Right cardiac atrium (tissue), 5 donors: ENCODE data around the gene SYT17. TPM values are rescaled to one million over a fixed set of nuclear protein-coding genes. Genes with fewer than 3 reads are reported as not detected.
"Not testable (repeated sequence)": the region's sequence is repeated elsewhere in the genome, so short reads cannot be mapped to it uniquely, and the experiment has no call there.

Experiments used
- ATAC-seq, 2 donors: fragments of 200-7000 bp; cut with Tn5 transposase; one replicate each; pipeline versions ENCODE4 v1.8.0 to v1.9.1; 2020; ENCODE audit warnings: moderate library complexity in 2 of 2, mild to moderate bottlenecking in 1 of 2
- DNase-seq, 3 donors: peaks; one replicate each; pipeline ENCODE4 v3.0.0-alpha.2; 2020
- H3K27ac ChIP-seq: one replicate; pipeline ENCODE4 v1.5.1; 2013; ENCODE audit warnings: mild to moderate bottlenecking, low read length, control low read depth, moderate library complexity
- H3K27me3 ChIP-seq: one replicate; pipeline ENCODE4 v1.6.1; 2013; ENCODE audit not compliant: control insufficient read depth, insufficient read depth
- H3K4me1 ChIP-seq: one replicate; pipeline ENCODE4 v1.6.1; 2013; ENCODE audit warnings: low read length; ENCODE audit not compliant: control insufficient read depth, insufficient read depth
- H3K4me3 ChIP-seq: one replicate; pipeline ENCODE4 v1.5.1; 2013; ENCODE audit warnings: low read length, control low read depth
- H3K9me3 ChIP-seq: one replicate; pipeline ENCODE4 v1.6.1; 2013; ENCODE audit warnings: low read length; ENCODE audit not compliant: control insufficient read depth
- WGBS: extraction: QIAGEN DNeasy Blood & Tissue Kit; methylation state at CpG from one replicate; pipeline ENCODE4 v1.1.7; 2013; 5-methylcytosine and 5-hydroxymethylcytosine counted together
- intact Hi-C, 4 donors: fragments of 100-400 bp; cut with DNase I; formaldehyde crosslinking; loops; one replicate each; pipeline versions ENCODE4 v1.11.0 to v1.14.0; 2022 to 2023
- polyA plus RNA-seq: library from polyadenylated mRNA; stranded (reverse); fragments of 200-250 nt; gene quantifications from one replicate; pipeline ENCODE4 v1.2.3, GENCODE V29; 2013
- total RNA-seq, 4 donors: library from RNA; stranded (reverse); fragmentation: NEBNext Ultra II Directional; extraction: Animal tissue kit (Norgen Biotek cat#: 25700); gene quantifications; one replicate each; pipeline ENCODE4 v1.2.1, GENCODE V29; 2021
- donor health status: healthy with polysubstance abuse.
- donor health status: DM: no; HTN: yes; CAD: no.
- donor health status: DM: no; HTN: no; CAD: no.
- donor health status: DM: no; HTN: yes; CAD: no; lungs with severe emphysema.
- donor health status: DM: yes; HTN: yes; CAD: no.

Gene SYT17
- total and polyA plus RNA-seq, 5 donors, result 0.68 to 1.3 (median 0.97) TPM

- no peaks in the 10 kb centered on the region for H3K4me1 ChIP-seq
- H3K27me3 ChIP-seq, result no peaks in the 10 kb centered on the region
- no peak overlapping the region for H3K4me3 ChIP-seq
- intact Hi-C loops, result loop anchor here in 2 of 4 donors (5.0 to 10.0 kb wide), 2 partner anchors 88 to 199 kb away; no protein-coding TSS in a partner anchor
- WGBS, result 72% methylated on average over 9 of the region's 9 CpGs
- no peak overlapping the region for H3K27ac ChIP-seq
- no peak for DNase-seq
- H3K9me3 ChIP-seq, result no peaks in the 10 kb centered on the region
- ATAC-seq, result peak in 1 of 2 donors; percentile 18
These were observed 7.6 kb downstream of the SYT17 start for GRCh38 chr16:19175492-19176262.

DNA sequence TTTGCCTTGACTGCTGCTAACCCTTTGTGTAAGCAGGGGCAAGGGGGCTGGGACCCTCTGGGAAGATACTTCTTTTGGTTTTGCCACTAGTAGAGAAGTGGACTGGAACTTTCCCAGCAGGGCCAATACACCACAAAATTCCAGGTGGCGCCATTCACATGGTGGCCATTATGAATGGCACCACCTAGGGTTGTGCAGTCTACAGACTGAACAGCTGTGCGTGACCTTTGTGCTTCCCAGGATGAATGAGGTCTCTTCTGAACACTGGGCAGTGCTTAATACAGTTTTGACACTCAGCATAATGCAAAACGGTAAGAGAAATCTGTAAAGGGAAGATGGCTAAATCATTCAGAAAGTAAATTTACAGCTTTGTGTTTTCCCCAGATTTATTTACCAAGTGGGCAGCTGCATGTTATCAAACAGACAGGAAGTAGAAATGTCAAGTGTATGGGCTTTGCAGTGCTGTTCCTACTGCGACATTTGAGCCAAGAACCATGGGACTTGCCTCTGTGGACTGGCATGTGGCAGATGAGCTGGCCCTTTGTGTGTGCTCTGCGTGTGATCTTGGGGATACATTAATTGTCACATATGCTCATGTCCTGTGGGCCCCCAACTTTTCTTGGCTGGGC lies 9.2 kb downstream of the SYT17 start:
- Histone ChIP-seq H3K27me3 (no peaks in the 10 kb centered on the region), H3K4me3 (no peak overlapping the region), H3K4me1 (no peaks in the 10 kb centered on the region), H3K9me3 (no peaks in the 10 kb centered on the region), H3K27ac (no peak overlapping the region)
- intact Hi-C loops, result loop anchor here in 2 of 4 donors (5.0 to 10.0 kb wide), 2 partner anchors 90 to 198 kb away; no protein-coding TSS in a partner anchor
- ATAC-seq (no peak), DNase-seq (no peak)
- WGBS, result 75% methylated on average over 5 of the region's 5 CpGs

DNA sequence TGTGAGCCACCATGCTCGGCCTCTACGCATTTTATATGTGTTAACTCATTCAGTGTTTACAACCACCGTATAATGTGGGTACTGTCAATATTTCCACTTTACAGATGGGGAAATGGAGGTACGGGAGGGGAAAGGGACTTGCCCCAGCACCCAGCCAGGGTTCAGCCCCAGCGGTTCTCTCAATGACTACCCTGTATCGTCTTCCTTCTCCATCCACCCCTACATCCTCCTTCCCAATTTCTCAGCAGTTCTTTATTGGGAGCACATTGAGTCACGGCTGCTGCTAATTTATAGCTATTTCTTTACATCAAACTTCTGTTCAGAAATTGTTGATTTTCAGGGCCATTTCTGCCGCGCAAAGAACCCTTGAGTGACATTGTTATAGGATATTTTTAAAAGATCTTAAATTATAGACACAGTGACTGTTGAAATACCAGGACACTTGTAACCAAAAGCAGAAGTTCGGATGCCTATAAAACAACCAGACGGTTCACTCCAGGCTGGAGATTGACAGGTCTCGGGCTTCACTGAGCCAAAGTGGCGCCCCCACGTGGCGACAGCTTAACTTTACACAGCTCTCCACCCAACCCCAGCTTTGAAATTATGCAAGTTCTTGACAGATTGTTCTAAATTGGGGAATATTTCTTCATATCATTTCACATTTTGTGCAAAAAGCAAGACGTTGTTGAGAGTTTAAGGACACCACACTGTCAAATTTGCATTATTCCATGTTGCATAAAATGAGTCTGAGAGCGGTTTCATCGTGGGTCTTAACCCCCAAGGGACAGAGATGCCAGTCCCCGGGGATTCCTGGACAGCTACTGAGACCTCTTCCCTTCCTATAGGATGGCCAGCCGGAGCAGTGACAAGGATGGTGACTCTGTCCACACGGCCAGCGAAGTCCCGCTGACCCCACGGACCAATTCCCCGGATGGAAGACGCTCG lies 11.8 kb downstream of the SYT17 start:
- no peak overlapping the region for H3K4me3 ChIP-seq
- no peaks in the 10 kb centered on the region for H3K4me1 ChIP-seq
- intact Hi-C loops, result loop anchor here in 2 of 4 donors (5.0 to 10.0 kb wide), 2 partner anchors 93 to 195 kb away; no protein-coding TSS in a partner anchor
- no peaks in the 10 kb centered on the region for H3K9me3 ChIP-seq
- no peak overlapping the region for H3K27ac ChIP-seq
- DNase-seq (peak; percentile 70 to 88 (median 85)), ATAC-seq (peak; percentile 73 to 80)
- no peaks in the 10 kb centered on the region for H3K27me3 ChIP-seq
- 66% methylated on average over 27 of the region's 27 CpGs for WGBS

DNA sequence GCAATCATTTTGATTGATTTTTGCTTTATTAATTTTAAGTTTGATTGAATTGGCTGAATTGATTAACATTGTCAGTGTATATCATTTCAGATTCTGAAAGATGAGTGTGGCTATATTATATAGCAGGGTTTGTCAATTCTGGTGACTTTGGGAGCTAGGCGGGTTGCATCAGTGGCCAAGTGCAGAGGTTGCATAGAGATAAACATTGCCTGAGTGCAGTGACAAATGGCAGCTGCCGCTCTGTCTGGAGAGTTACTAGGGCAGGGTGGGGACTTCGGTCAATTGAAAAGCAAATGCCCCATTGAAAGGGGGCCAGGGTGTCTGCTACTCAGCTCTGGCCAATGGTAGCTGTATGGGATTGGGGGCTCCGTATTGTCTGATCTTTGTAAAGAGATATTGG lies 12.7 kb downstream of the SYT17 start:
- 94% methylated on average over 4 of the region's 4 CpGs for whole genome bisulfite sequencing
- H3K27me3 ChIP-seq, result no peaks in the 10 kb centered on the region

DNA sequence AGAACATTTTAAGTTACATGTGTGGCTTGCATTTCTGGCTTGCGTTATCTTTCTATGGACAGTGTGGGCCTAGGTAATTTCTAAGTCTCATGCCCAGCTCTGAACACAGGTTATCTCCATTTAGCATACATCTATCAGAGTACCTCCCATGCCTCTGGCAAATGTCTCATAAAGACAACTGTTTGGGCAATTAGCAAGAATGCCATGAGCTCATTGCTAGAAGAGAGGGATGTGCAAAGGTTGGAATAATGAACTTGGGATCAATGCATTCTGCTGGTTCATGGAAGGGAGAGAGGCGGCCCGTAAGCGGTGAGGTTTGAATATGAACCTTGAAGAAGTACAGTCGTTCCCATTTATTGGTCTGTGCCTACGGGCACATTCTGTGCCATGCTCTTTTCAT lies 14.4 kb downstream of the SYT17 start:
- DNase-seq, result no peak
- no peaks in the 10 kb centered on the region for H3K27me3 ChIP-seq
- H3K27ac ChIP-seq, result no peak overlapping the region
- WGBS, result 95% methylated on average over 6 of the region's 6 CpGs
- H3K4me3 ChIP-seq, result no peak overlapping the region
- no peak for ATAC-seq
- H3K9me3 ChIP-seq, result no peaks in the 10 kb centered on the region
- H3K4me1 ChIP-seq, result no peaks in the 10 kb centered on the region
- intact Hi-C loops, result loop anchor here in 2 of 4 donors (2.0 to 5.0 kb wide), 2 partner anchors 95 to 98 kb away; no protein-coding TSS in a partner anchor

More for the DNA sequence above, 12.7 kb downstream of the SYT17 start:
- Histone ChIP-seq H3K4me1 (no peaks in the 10 kb centered on the region), H3K4me3 (no peak overlapping the region), H3K27ac (no peak overlapping the region), H3K9me3 (no peaks in the 10 kb centered on the region)
- intact Hi-C loops, result loop anchor here in 1 of 4 donors (5.0 kb wide), 1 partner anchor 93 kb away; no protein-coding TSS in a partner anchor
- DNase-seq, result no peak
- ATAC-seq, result no peak

GRCh38 chr16:19183187-19183586 lies 15.1 kb downstream of the SYT17 start:
- Histone ChIP-seq H3K4me1 (no peaks in the 10 kb centered on the region), H3K9me3 (no peaks in the 10 kb centered on the region), H3K4me3 (no peak overlapping the region), H3K27ac (no peak overlapping the region), H3K27me3 (no peaks in the 10 kb centered on the region)
- ATAC-seq (no peak), DNase-seq (no peak)
- WGBS, result 85% methylated on average over 6 of the region's 6 CpGs
- intact Hi-C loops, result loop anchor here in 2 of 4 donors (2.0 to 5.0 kb wide), 2 partner anchors 96 to 98 kb away; no protein-coding TSS in a partner anchor

DNA sequence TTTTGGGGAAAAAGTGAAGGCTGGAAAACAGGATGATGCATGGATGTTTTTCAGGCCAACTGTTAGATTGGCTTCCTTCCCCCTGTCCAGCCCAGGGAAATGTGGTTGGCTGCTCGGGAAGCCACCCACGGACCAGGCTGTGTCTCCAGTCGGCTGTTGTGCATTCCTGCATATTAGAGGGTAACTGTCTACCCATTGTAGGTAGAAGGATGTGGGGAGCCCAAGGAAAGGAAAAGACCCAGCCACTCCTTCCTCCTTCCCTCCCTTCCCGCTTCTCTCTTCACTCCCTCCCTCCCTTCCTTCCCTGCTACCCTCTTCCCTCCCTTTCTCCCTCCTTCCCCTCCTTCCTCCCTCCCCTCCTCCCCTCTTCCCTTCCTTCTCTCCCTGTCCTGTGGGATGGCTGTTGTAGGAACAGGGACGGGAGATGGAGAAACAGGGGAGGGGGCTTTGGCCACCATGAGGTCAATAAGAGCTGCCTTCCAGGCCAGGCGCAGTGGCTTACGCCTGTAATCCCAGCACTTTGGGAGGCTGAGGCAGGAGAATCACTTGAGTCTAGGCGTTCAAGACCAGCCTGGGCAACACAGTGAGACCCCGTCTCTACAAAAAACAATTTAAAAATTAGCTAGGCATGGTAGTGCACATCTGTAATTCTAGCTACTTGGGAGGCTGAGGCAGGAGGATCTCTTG lies 16.9 kb downstream of the SYT17 start:
- H3K4me3 ChIP-seq, result no peak overlapping the region
- no peak overlapping the region for H3K27ac ChIP-seq
- H3K4me1 ChIP-seq, result no peaks in the 10 kb centered on the region
- H3K9me3 ChIP-seq, result no peaks in the 10 kb centered on the region
- DNase-seq (no peak), ATAC-seq (no peak)
- 58% methylated on average over 9 of the region's 9 CpGs for WGBS
- no peaks in the 10 kb centered on the region for H3K27me3 ChIP-seq
- intact Hi-C loops, result loop anchor here in 1 of 4 donors (5.0 kb wide), 1 partner anchor 98 kb away; no protein-coding TSS in a partner anchor

- H3K4me3 ChIP-seq, result no peak overlapping the region
- 89% methylated on average over 8 of the region's 8 CpGs for WGBS
- DNase-seq (no peak), ATAC-seq (no peak)
- intact Hi-C loops, result no loop called here
- no peaks in the 10 kb centered on the region for H3K27me3 ChIP-seq
- H3K4me1 ChIP-seq, result no peaks in the 10 kb centered on the region
- no peak overlapping the region for H3K27ac ChIP-seq
- H3K9me3 ChIP-seq, result no peaks in the 10 kb centered on the region
These were observed 17.4 kb downstream of the SYT17 start for GRCh38 chr16:19185510-19185851.

GRCh38 chr16:19186408-19186807 lies 18.4 kb downstream of the SYT17 start:
- Histone ChIP-seq H3K4me3 (no peak overlapping the region), H3K9me3 (no peaks in the 10 kb centered on the region), H3K27ac (no peak overlapping the region), H3K4me1 (no peaks in the 10 kb centered on the region), H3K27me3 (no peaks in the 10 kb centered on the region)
- 90% methylated on average over 6 of the region's 6 CpGs for WGBS
- intact Hi-C loops, result no loop called here
- DNase-seq (no peak), ATAC-seq (no peak)

DNA sequence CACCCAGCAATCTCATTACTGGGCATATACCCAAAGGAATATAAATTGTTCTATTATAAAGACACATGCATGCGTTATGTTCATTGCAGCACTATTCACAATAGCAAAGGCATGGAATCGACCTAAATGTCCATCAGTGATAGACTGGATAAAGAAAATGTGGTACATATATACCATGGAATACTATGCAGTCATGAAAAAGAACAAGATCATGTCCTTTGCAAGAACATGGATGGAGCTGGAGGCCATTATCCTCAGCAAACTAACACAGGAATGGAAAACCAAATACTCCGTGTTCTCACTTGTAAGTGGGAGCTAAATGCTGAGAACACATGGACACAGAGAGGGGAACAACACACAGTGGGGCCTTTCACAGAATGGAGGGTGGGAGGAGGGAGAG lies 19.9 kb downstream of the SYT17 start:
- H3K27ac ChIP-seq, DNase-seq, H3K4me1 ChIP-seq, H3K4me3 ChIP-seq, H3K27me3 ChIP-seq, ATAC-seq, intact Hi-C loops, H3K9me3 ChIP-seq: not testable (repeated sequence)
- 83% methylated on average over 3 of the region's 3 CpGs for WGBS
